HG02588 (cell line): Measurements from ENCODE around the gene SLC7A9.
"Not testable (repeated sequence)": the region's sequence is repeated elsewhere in the genome, so short reads cannot be mapped to it uniquely, and the experiment has no call there.

Experiments
- ATAC-seq: cut with Tn5 transposase; IDR thresholded peaks from one replicate; pipeline ENCODE4 v1.9.1; 2021; ENCODE audit warnings: mild to moderate bottlenecking, moderate library complexity; ENCODE audit not compliant: unreplicated experiment

SLC7A9 gene

GRCh38 chr19:32885255-32885654 lies 15.7 kb upstream of the SLC7A9 start:
- ATAC-seq, result not testable (repeated sequence)

DNA sequence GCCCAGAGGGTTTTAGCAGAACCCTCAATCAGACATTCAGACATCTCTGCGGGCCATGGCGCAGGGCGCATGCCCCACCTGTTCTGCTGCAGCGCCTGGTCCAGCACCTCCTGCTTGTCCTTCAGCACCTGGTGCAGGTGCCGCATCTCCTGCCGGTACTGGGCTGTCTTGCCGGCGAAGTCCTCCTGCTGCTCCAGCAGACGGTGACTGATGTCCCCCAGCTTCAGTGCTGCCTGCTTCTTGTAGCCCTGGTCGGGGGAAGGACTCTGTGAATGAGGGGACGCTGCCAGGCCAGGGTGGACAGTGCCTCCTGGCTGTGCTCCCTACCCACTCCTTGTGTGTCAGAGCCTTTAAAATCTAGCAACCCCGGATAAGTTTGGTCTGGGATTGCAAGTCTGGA lies 12.2 kb upstream of the SLC7A9 start:
- ATAC-seq, result no peak

DNA sequence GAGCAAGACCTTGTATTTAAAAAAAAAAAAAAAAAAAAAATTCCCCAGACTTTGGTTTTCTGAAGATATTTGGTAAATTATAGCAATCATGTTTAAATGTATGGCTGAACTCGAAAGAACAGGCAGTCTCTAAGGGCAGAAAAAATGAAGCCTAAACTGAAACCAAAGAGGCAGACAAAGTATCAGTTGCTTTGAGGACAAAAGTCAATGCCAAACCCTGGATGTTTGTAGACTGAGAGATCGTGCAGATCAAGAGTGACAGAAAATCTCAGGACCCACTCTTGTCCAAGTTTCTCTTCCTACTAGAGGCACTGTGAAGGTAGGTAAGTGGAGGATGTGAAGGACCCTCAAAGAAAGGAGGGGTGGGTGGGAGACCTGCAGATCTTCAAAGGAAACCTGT lies 11.1 kb upstream of the SLC7A9 start:
- no peak for ATAC-seq

DNA sequence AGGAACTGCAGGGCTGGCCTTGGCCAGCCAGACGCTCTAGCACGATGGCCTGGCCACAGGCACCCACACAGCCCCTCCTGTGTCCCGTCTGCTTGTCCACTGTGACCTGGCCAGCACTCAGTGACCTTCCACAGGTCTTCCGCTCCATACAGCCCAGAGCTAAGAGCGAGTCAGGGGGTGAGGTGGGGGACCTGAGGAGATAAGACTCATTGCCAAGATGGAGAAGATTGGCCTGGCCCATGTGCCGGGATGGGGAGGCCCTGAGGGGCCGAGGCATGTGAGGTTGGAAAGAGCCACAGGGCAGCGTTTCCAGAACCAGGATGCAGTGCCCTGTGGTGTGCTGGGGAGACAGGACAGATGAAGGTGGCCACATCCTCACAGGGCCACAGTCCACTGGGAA lies 10.2 kb upstream of the SLC7A9 start:
- no peak for ATAC-seq

DNA sequence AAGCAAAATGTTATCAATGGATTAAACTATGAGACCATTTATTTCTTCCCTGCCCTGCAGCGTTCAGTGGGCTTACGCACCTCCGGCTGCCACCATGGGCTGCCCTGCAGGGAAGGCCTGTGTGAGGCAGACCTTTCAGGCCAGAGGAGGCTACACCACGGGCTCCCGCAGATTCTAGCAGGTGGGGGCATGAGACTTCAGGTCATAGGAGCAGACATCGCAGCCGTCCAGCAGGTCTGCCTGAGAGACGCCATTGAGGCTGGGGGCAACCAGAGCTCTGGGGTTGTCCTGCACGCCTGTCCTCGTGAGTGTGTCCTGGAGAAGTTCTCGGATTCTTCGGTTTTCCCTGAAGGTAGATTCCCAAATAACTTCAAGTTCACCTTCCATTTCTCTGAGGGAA lies 9.4 kb upstream of the SLC7A9 start:
- ATAC-seq, result no peak

DNA sequence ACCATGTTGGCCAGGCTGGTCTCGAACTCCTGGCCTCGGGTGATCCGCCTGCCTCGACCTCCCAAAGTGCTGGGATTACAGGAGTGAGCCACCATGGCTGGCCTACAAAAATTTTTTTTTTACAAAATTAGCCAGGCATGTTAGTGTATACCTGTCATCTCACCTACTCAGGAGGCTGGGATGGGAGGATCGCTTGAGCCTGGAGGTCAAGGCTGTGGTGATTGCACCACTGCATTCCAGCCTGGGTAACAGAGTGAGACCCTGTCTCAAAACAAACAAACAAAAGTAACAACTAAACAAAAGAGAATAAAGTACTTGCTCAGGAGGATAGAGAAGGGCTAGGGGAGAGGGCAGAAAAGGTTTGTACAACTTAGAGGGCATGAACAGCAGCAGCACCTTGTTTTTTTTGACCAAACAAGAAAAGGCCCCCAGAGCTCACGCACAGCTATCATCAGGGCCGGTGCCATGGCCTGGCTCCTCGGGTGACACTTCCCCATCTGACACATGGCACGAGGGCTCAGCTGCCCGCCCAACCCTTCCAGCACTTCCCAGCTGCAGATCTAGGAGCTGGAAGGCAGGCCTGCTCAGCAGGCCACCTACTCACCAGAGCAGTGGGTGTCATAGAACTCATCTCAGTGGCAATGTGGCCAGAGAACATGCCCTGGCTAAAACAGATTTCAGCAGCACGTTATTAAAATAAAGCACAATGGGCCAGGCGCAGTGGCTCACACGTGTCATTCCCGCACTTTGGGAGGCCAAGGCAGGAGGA lies 8.6 kb upstream of the SLC7A9 start:
- ATAC-seq, result no peak

GRCh38 chr19:32877323-32877912 lies 7.9 kb upstream of the SLC7A9 start:
- no peak for ATAC-seq

DNA sequence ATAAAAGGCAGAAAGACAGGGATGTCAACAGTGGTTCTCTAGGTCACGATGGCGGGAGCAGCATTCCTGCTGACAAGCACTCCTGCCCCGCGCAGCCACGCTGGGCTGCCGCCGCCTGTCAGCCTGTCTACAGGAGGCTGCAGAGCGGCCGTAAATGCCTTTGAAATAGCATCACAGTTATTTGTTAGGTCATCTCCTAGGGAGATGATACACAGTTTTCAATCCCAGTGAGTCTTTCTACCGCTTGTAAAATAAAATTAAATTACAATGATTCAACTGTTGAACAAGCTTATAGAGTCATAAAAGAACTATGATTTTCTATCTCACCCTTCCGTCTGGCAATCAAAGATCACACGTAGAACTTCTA lies 7.3 kb upstream of the SLC7A9 start:
- ATAC-seq, result no peak

GRCh38 chr19:32876236-32876918 lies 6.8 kb upstream of the SLC7A9 start:
- no peak for ATAC-seq

DNA sequence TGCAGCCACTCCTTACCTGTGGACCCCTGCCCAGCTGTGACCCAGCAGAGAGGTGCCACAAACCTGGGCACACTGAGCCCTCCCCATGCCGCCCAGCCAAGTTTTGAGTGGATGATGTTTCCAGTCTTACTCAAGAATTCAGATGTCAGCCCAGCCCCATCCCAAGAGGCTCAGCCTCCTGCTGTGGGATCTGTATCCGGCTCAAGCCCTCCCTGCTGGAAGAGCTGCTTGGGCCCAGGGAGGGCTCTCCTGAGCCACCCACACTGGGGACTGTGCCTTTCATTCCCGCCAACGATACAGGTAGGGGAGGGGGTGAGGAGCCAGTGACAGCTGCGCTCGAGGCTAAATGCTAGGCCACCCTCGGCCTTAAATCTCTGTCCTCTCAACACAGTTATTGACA lies 5.9 kb upstream of the SLC7A9 start:
- no peak for ATAC-seq

GRCh38 chr19:32874605-32875004 lies 5.0 kb upstream of the SLC7A9 start:
- ATAC-seq, result no peak

DNA sequence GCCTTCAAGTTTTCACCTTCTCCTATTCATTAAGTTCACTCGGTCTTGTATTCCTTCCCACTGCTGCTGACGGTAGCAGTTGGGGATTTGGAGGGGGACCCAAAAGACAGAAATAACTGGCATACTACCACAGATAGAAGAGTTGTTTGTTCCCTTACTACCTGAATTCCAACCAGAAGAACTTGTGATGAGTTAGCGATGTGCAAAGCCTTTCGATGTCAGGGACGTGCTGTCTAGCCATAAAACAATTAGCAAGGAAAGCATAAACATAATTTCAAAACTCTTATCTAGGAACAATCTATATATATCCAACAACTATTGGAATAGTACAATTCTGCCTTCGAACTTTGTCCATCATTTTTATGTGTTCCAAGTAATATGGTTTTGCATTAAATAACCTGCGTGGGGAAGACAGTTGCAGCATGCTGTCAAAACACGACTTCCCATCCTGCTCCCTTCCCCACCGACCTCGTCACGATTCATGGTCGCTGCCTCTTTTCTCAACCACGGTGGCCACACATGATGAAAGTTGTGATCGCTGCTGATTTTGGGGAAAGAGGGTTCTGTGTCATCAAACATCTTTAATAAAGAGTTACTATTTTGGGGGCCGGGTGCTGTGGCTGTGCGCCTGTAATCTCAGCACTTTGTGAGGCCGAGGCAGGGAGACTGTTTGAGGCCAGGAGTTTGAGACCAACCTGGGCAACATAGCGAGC lies 3.8 kb upstream of the SLC7A9 start:
- no peak for ATAC-seq

DNA sequence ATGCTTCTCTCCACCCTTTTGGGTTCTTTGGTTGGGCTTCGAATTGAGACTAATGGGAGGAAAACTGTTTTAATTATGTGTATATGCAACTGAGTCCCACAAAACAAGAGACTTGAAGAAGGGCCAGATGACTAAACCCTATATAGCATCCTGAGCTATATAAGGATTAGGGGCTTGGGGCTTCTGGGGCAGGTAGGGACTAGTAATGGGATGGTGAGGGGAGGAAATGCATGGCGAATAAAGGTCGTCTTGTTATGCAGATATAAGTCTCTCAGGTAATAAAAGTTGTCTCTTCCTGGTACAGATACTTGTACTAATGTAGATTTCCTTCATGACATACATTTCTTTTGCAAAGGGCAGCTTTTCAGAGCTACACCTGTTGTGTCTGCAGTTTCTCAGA lies 2.8 kb upstream of the SLC7A9 start:
- no peak for ATAC-seq

GRCh38 chr19:32870981-32871451 lies 1.4 kb upstream of the SLC7A9 start:
- ATAC-seq, result no peak

DNA sequence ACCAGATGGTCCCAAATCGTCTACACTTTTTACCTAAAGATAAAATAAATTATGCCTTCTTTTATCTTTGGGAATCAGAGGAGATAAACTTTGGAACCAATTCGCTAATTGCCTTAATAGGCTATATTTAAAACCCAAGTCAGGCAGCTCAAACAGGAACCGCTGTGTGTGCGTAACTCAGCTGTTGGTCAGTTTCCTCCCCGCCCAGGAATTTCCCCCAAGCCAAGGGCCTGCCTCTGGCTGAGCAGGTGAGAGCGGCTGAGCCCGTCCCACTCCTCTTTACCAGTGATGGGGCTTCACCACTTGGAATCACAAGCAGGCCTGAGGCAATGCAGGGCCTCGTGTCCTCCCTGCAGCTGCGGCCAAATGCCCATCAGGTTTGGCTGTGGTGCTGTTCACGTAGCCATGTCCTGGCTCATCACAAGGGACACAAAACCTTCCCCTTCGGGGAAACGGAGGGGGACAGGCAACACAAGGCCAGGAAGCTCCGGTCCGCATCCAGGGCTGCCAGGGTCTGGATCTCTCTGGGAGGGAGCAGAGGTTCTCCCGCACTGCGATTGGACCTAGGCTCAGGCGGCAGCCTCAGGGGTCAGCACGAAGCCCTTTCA lies 503 bp upstream of the SLC7A9 start:
- ATAC-seq, result no peak

DNA sequence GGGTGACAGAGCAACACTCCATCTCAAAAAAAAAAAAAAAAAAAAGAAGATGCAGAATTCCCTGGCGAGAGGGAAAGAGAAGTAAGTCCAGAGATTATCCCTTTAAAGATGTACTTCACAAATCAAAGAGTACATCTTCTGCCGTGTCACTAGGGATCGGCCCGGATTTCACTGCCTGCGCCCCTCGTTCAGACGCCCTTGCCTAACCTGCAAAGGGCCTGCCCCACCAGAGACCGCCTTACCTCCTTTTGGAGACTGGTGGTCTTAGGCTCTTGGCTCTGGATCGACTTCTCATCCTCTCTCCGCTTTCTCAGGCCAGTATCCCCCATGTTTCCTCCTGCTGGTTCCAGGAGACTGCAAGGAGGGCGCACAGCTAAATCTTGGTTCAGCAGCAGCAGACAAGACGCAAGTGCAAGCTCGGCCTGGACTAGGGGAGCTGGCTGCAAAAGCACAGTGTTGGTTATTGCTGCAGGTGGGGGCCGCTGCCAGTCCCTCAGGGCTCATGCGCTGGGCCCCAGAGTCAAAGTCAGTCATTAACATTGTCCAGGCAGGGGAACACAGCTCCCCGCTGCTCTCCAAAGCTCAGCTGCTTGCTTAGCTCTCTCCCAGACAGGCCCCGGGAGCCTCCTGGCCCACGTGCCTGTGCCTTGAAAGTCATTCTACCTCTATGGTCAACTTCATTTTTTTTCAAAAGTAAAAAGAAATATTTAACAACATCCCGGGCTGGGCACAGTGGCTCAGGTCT lies 1.2 kb downstream of the SLC7A9 start:
- ATAC-seq, result no peak

GRCh38 chr19:32867436-32867835 lies 2.1 kb downstream of the SLC7A9 start:
- ATAC-seq, result not testable (repeated sequence)

DNA sequence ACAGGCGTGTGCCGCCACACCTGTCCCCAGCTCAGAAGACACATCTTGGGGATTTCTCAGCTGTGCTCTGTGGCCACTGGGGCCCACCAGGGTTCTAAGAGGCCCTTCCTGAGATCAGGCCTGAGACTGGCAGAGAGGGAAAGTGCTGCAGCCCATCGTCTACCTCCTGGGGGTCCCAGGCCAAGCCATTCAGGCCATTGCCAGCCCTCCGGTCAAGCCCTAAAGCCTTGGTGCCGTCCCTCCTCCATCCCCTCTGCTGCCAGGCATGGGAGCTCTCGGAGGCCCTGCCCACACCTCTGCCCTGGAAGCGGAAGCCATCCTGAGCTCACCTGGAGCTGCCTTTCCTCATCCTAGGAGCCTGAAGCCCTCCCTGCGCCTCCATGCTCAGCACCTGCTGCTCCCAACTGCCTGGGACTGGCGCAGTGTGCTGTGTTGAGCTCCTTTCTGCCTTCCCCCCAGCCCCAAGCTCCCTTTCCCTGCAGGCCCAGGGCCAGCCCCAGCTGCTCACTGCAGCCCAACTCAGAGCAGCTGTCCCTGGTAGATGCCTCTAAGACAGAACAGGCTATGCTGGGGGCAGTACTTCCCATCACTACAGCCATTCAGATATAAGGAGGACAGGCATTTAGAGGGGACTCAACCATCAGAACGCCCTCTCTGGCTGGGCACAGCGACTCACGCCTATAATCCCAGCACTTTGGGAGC lies 2.9 kb downstream of the SLC7A9 start:
- no peak for ATAC-seq

DNA sequence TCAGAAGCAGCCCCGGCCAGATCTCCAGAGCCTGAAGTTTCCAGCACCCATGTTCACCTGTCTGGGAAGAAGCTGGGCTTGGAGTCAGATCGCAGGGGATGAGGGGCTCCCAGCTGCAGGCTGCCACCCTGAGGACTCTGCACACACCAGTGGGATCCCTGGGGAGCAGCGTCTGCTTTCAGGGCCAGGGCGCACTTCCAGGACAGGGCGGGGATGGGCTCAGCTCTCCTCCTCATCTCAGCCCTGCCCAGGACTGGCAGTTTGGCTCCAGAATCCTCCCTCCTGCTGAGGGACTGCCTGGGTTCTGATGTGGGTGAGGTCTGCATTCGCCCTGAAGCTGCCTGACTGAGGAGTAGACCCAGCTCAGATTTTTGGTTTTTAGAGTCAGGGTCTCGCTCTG lies 3.5 kb downstream of the SLC7A9 start:
- no peak for ATAC-seq

- ATAC-seq, result no peak
These were observed 4.2 kb downstream of the SLC7A9 start for GRCh38 chr19:32865326-32865725.
